ENCODE measurements around the gene ADAMTS13. TPM values are rescaled to one million over a fixed set of nuclear protein-coding genes. Genes with fewer than 3 reads are reported as not detected.

The ADAMTS13 gene
- polyA plus RNA-seq, 5 donors: 5.3 to 10.3 (median 8.5) TPM

GRCh38 chr9:133488686-133489252 lies 66.6 kb downstream of the ADAMTS13 start:
- DNase-seq: no peak

GRCh38 chr9:133489253-133490190 lies 67.4 kb downstream of the ADAMTS13 start:
- DNase-seq: no peak

DNA sequence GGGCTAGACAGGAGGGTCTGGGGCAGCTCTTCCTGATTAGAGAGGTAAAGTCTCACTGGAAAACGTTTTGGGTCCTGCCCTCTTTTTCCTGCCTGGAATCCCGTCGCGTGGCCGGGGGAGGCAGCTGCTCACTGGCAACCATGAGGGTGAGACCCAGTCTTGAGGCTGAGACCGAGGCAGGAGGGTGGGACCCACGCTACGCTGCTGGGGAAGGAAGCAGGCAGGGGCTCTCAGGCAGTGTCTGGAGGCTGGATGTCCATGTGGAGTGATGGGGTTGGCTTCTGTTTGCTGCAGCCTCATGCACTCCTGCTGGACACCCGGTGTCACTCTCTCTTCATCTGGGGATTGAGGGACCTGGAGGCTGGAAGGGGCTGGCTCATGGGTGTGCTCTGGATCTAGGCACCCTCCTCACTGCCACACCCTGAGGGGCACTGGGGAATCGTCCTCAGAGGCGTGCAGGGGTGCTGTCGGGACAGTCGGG lies 68.1 kb downstream of the ADAMTS13 start:
- no peak for DNase-seq

GRCh38 chr9:133490865-133491655 lies 68.9 kb downstream of the ADAMTS13 start:
- DNase-seq: no peak

DNA sequence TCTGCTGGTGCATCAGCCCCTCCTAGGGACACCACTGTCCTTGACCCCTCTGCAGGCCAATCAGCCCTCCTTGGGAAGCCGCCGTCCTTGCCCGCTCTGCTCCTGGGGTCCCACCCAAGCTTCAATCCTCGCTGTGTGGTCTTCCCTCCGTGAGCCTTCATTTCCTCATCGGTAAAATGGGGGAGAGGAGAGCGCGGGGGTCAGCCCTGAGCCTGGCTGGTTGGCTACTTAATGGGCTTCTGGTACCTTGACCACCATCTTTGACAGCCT lies 69.4 kb downstream of the ADAMTS13 start:
- DNase-seq: no peak

GRCh38 chr9:133492061-133493021 lies 70.2 kb downstream of the ADAMTS13 start:
- no peak for DNase-seq

DNA sequence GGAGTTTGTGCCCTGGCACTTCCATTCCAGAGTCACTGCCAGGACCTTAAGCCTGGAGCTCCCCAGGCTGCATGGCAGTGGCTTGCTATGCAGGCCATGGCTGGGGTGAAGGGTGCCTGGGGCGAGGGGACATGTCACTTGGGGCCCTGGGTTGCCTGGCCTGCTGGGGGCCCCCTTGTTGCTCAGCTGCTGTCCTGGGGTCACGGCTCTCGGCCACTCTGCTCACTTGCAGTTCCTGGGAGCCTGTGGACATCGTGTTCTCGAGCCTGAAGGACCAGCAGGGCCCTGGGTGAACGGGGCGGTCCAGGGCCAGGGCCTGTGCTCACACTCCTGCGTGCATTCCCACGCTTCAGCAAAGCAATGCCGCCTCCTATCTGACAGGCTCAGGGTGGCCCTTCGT lies 71.3 kb downstream of the ADAMTS13 start:
- DNase-seq: no peak

DNA sequence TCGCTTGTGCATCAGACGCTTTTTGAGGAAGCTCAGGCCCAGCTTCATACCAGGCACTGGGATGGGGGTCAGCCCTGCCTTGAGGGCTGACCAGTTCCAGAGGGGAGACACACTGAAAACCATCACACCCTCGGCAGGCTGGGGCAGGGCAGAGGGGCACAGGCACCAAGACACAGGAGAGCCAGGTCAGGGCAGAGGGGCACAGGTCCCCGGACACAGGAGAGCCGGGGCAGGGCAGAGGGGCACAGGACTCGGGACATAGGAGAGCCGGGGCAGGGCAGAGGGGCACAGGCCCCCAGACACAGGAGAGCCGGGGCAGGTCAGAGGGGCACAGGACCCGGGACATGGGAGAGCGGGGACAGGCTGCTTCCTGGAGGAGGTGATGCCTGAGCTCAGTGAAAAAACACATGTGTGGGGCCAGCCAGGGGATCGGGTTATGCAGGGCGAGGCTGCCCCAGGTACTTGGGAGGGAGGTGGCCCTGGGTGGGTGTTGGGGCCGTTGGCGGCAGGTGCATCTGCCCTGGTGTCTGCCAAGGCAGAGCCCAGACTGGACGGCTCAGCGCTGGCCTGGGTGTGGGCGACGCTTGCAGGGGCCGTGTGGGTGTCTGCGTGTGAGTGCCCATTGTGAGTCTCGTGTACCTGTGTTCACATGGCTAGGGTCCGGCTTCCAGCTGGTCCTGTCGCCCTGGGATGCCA lies 71.8 kb downstream of the ADAMTS13 start:
- no peak for DNase-seq

GRCh38 chr9:133494636-133495326 lies 72.6 kb downstream of the ADAMTS13 start:
- no peak for DNase-seq

- no peak for DNase-seq
These were observed 73.4 kb downstream of the ADAMTS13 start for GRCh38 chr9:133495327-133496293.

- DNase-seq: no peak
These were observed 75.0 kb downstream of the ADAMTS13 start for GRCh38 chr9:133496861-133497842.

DNA sequence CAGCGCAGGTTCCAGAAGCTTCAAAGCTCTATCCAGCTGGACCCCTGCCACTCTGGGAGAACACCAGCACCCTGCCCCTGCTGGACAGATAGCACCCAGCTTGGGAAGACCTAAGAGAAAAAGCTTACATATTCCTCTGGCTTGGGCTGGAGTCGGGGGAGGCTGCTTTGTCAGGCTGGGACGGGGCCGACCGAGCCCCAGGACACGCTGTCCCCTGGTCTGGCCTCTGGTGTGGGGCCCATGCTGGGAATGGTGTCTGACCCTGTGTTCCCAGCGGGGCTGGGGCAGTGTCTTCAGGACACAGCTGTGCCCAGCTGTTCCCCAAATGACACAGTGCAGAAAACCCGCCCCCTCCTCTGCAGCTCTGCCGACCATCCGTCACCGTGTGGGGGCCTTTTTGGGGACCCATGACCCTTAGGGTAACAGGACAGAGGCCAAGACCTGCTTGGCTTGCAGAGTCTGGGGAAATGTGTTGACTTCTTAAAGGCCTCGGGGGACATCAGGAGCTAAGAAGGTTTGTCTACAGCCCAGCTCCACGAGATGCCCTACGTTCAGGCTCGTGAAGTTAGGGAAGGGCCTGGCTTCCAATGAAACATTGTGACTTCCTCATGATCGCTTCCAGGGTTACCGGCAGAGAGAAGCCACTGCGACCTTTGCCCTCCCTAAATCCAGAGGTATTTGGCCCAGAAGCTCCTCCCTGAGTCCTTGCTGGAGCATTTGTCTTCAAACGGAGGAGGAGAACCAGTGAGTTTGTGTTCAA lies 77.1 kb downstream of the ADAMTS13 start:
- peak; percentile 71 to 74 for DNase-seq

- DNase-seq: no peak
These were observed 77.7 kb downstream of the ADAMTS13 start for GRCh38 chr9:133499892-133500270.

GRCh38 chr9:133502112-133502511 lies 79.9 kb downstream of the ADAMTS13 start:
- DNase-seq: no peak

- DNase-seq: no peak
These were observed 83.1 kb downstream of the ADAMTS13 start for GRCh38 chr9:133505186-133505830.
